GM23248 (cell line): ENCODE measurements around the gene ALPK3. TPM values are rescaled to one million over a fixed set of nuclear protein-coding genes. Genes with fewer than 3 reads are reported as not detected.
A peak's percentile ranks its signal among the peaks of the same experiment; 100 is the strongest.

ENCODE experiments used
- DNase-seq: peaks from one replicate; pipeline ENCODE4 v3.0.0-alpha.2; 2015
- H2AFZ ChIP-seq: fragments of 200-600 bp; sonication (generic); 2 replicates; pipeline ENCODE4 v1.6.1; 2016; ENCODE audit warnings: antibody characterized with exemption
- H3F3A ChIP-seq: fragments of 200-600 bp; sonication (generic); 2 replicates; pipeline ENCODE4 v1.6.1; 2016; ENCODE audit warnings: mild to moderate bottlenecking, antibody characterized with exemption, mixed run types; ENCODE audit not compliant: insufficient read depth
- H3K27ac ChIP-seq: fragments of 200-600 bp; sonication (generic); 2 replicates; pipeline ENCODE4 v1.5.1; 2016; ENCODE audit warnings: mild to moderate bottlenecking
- H3K27me3 ChIP-seq: fragments of 200-600 bp; sonication (generic); replicated peaks from 2 replicates; pipeline ENCODE4 v1.6.1; 2016; ENCODE audit warnings: mild to moderate bottlenecking; ENCODE audit not compliant: insufficient read depth
- H3K36me3 ChIP-seq: fragments of 200-600 bp; sonication (generic); 2 replicates; pipeline ENCODE4 v1.6.1; 2016; ENCODE audit warnings: low read depth, mild to moderate bottlenecking
- H3K4me1 ChIP-seq: fragments of 200-600 bp; sonication (generic); 2 replicates; pipeline ENCODE4 v1.6.1; 2016; ENCODE audit warnings: mild to moderate bottlenecking; ENCODE audit not compliant: insufficient read depth
- H3K4me2 ChIP-seq: fragments of 200-600 bp; sonication (generic); one replicate; pipeline ENCODE4 v1.6.1; 2016; ENCODE audit warnings: mild to moderate bottlenecking; ENCODE audit not compliant: unreplicated experiment
- H3K4me3 ChIP-seq: fragments of 200-600 bp; sonication (generic); 2 replicates; pipeline ENCODE4 v1.5.1; 2016; ENCODE audit warnings: mild to moderate bottlenecking
- H3K79me2 ChIP-seq: fragments of 200-600 bp; sonication (generic); 2 replicates; pipeline ENCODE4 v1.6.1; 2016; ENCODE audit warnings: mild to moderate bottlenecking; ENCODE audit not compliant: insufficient read depth
- H3K9ac ChIP-seq: fragments of 200-600 bp; sonication (generic); 2 replicates; pipeline ENCODE4 v1.6.1; 2016; ENCODE audit warnings: mild to moderate bottlenecking
- H3K9me2 ChIP-seq: fragments of 200-600 bp; sonication (generic); 2 replicates; pipeline ENCODE4 v1.6.1; 2016; ENCODE audit warnings: mixed run types, mild to moderate bottlenecking, moderate library complexity; ENCODE audit not compliant: insufficient read depth
- H3K9me3 ChIP-seq: fragments of 200-600 bp; sonication (generic); one replicate; pipeline ENCODE4 v1.6.1; 2017; ENCODE audit warnings: low read depth
- H4K20me1 ChIP-seq: fragments of 200-600 bp; sonication (generic); 2 replicates; pipeline ENCODE4 v1.6.0; 2016; ENCODE audit not compliant: insufficient read depth
- EZH2 ChIP-seq: fragments of 200-600 bp; sonication (generic); IDR thresholded peaks from 2 replicates; pipeline ENCODE4 v1.6.1; 2018; ENCODE audit warnings: antibody characterized with exemption, mild to moderate bottlenecking; ENCODE audit not compliant: insufficient read depth, poor library complexity, severe bottlenecking
- EZH2phosphoT487 ChIP-seq: fragments of 200-600 bp; sonication (generic); IDR thresholded peaks from 2 replicates; pipeline ENCODE4 v1.6.1; 2018; ENCODE audit warnings: antibody characterized with exemption, moderate library complexity, mild to moderate bottlenecking, low read depth; ENCODE audit not compliant: insufficient read depth
- WGBS, 2 experiments: methylation state at CpG; one replicate each; pipeline ENCODE4 v1.1.6; 2015 to 2017; ENCODE audit warnings: low lambda C conversion rate in 2 of 2, low coverage in 1 of 2; ENCODE audit errors: missing lambda C conversion rate in 2 of 2; 5-methylcytosine and 5-hydroxymethylcytosine counted together
- in situ Hi-C: fragments of 300-500 bp; cut with MboI; formaldehyde crosslinking; loops from 2 replicates; pipeline ENCODE4 v1.15.0; 2020
- polyA plus RNA-seq: library from polyadenylated mRNA; unstranded; fragments of >200 nt; fragmentation: Nextera tagmentation; extraction: Ambion mirVana; gene quantifications from 2 replicates; pipeline ENCODE4 v1.2.1, GENCODE V29; 2016
- total RNA-seq: library from RNA; depleted of rRNA; stranded (reverse); fragments of >200 nt; shearing (Covaris generic); gene quantifications from 2 replicates; pipeline ENCODE4 v1.2.3, GENCODE V29; 2014

ALPK3 gene
- total and polyA plus RNA-seq, 2 experiments from 2014 or later: 5.0 TPM; not detected in 1

DNA sequence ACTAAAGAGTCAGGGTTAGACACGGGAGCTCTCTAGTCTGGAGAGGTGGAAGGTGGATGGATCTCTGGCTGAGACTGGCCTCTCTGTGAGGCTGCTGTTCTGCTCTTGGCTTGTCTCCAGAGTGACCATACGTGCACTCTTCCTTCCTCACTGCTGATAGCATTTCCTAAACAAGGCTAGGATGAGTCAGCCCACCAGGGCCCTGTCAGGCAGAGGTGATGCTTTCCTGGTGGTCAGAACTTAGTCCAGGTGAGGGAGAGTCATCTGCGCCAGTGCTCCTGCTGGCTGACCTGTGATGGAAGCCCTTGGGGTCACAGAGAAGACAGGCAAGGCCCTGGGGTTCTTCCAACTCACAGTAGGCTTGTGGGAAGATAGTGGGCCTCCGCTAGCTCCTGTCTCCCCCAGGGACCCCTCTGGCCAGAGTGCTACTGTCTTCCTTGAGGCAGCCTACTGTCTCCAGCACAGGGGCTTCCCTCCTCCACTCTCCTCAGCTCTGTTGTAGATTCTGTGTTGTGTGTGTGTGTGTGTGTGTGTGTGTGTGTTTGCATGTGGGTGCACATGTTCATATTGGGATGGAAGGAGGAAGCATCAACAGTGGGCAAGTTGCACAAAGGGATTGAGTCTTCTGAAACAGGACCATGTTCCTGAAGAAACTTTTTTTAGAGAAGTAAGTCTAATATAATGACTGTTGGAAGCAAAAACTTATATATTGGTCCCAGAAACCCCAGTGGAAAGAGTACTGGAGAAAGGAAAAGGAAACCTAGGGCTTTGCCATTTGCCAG, 16.5 kb downstream of the ALPK3 start:
- TF ChIP-seq EZH2phosphoT487 (no peak), EZH2 (no peak)
- H3K79me2 ChIP-seq: no peaks in the 10 kb centered on the region
- no peaks in the 10 kb centered on the region for H4K20me1 ChIP-seq
- no peak overlapping the region for H3K27ac ChIP-seq
- in situ Hi-C loops: no loop called here
- no peak overlapping the region for H2AFZ ChIP-seq
- no peaks in the 10 kb centered on the region for H3K9me2 ChIP-seq
- H3K27me3 ChIP-seq: no peaks in the 10 kb centered on the region
- no peak overlapping the region for H3K9ac ChIP-seq
- DNase-seq: peak; percentile 46
- WGBS, 2 experiments: 46 to 55% methylated on average over 3 to 4 of the region's 4 CpGs
- no peaks in the 10 kb centered on the region for H3K9me3 ChIP-seq
- H3K4me1 ChIP-seq: no peaks in the 10 kb centered on the region
- no peaks in the 10 kb centered on the region for H3K36me3 ChIP-seq
- H3K4me3 ChIP-seq: no peak overlapping the region
- H3K4me2 ChIP-seq: no peak overlapping the region
- H3F3A ChIP-seq: no peaks in the 10 kb centered on the region

DNA sequence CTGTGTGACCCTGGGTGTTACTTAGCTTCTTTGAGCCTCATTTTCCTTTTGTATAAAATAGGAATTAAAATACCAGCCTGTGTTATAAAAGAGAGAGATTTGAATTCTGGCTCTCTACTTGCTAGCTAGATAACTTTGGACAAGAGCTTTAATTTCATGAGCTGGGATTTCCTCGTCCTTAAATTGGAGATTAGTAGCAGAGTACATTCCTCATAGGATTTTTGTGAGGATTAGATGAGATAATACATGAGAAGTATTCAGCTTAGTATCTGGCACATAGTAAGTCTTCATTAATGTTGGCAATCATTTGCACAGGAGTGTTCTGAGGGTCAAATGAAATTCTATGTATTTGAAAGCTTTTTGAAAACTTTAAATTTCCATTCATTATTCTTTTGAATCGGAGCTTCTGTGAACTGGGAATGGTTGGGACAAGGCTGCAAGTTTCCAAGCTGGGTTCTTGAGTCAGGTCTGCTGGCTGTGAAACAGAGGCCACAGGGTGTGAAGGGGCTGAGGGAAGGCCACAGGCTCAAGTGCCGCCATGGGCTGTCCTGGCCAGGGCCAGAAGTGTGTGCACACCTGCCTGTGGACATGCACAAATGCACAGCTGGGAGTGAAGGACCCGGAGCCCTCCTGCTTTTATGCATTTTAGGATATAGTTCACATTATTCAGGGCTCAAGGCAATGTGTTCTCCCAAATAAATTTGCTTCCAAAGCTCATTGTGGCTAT, 17.2 kb downstream of the ALPK3 start:
- no peak for DNase-seq
- Histone ChIP-seq H3K36me3 (no peaks in the 10 kb centered on the region), H3K4me1 (no peaks in the 10 kb centered on the region), H3F3A (no peaks in the 10 kb centered on the region), H3K79me2 (no peaks in the 10 kb centered on the region), H4K20me1 (no peaks in the 10 kb centered on the region), H3K27me3 (no peaks in the 10 kb centered on the region), H3K4me3 (no peak overlapping the region), H3K27ac (no peak overlapping the region), H3K9me2 (no peaks in the 10 kb centered on the region), H2AFZ (no peak overlapping the region), H3K9me3 (no peaks in the 10 kb centered on the region), H3K4me2 (no peak overlapping the region), H3K9ac (no peak overlapping the region)
- WGBS, 2 experiments: 83 to 92% methylated on average over 4 of the region's 4 CpGs
- in situ Hi-C loops: no loop called here
- TF ChIP-seq EZH2phosphoT487 (no peak), EZH2 (no peak)

DNA sequence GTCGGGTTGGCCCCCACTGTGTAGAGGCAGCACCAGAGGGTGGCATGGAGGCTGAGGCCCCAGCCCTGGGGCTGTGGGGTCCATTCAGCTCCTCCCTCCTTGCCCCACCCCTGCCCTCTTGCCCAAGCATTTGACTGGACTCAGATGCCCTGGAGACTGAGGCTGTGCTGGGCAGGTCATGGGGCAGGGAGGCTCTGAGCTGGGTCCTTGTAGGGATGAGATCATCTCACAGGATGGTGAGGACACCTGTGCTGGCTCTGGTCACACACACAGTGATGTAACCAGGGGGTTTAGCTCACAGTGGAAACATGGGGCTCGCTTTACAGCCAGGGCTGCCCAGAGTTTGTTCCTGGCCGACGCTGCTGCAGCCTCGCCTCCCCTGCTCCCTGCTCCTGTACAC, 17.8 kb downstream of the ALPK3 start:
- no peak overlapping the region for H3K9ac ChIP-seq
- H3K4me3 ChIP-seq: no peak overlapping the region
- no peaks in the 10 kb centered on the region for H3K79me2 ChIP-seq
- no peak overlapping the region for H3K4me2 ChIP-seq
- no peak overlapping the region for H3K27ac ChIP-seq
- H2AFZ ChIP-seq: no peak overlapping the region
- H3K36me3 ChIP-seq: no peaks in the 10 kb centered on the region
- no peaks in the 10 kb centered on the region for H3K9me2 ChIP-seq
- 86 to 93% methylated on average over 5 of the region's 5 CpGs for WGBS, 2 experiments
- H3K4me1 ChIP-seq: no peaks in the 10 kb centered on the region
- H3K9me3 ChIP-seq: no peaks in the 10 kb centered on the region
- no peaks in the 10 kb centered on the region for H4K20me1 ChIP-seq
- no peak for TF ChIP-seq EZH2
- no peak for TF ChIP-seq EZH2phosphoT487
- in situ Hi-C loops: no loop called here
- H3F3A ChIP-seq: no peaks in the 10 kb centered on the region
- no peaks in the 10 kb centered on the region for H3K27me3 ChIP-seq
- DNase-seq: no peak

DNA sequence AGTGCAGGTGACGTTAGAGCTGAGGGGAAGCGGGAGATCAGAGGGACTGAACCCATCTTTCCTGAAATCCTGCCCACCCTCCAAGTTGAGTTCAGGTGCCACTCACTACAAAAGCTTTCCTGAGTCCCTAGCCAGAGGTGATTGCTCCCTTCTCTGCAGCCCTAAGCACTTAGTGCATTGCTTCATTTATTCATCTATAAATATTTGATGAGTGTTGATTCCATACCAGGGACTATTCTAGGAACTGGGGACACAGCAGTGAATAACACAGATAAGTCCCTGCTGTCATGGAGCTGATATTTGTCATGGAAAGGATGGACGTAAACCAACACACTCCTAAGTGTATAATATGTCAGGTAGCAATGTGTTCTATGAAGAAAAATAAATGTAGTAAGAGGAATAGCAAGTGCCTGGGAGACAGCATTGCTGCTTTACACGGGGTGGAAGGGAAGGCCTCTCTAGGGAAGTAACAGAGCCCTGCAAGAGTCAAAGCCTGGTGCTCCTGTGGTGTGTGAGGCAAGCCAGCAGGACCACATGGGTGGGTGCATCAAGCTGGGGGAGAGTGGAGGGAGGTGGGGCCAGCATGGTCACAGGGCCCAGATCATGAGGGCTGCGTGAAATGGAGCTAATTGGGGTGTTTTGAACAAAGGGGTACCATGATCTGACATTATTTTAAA, 18.6 kb downstream of the ALPK3 start:
- H3K9me2 ChIP-seq: no peaks in the 10 kb centered on the region
- DNase-seq: no peak
- no peak overlapping the region for H3K4me3 ChIP-seq
- H3K9ac ChIP-seq: no peak overlapping the region
- in situ Hi-C loops: no loop called here
- no peak overlapping the region for H3K4me2 ChIP-seq
- no peak overlapping the region for H2AFZ ChIP-seq
- peaks cover 5% of the 10 kb centered on the region; the same call in 1 of the 2 replicates for H3K4me1 ChIP-seq
- no peaks in the 10 kb centered on the region for H3K36me3 ChIP-seq
- H3K27ac ChIP-seq: no peak overlapping the region
- no peaks in the 10 kb centered on the region for H3K79me2 ChIP-seq
- WGBS, 2 experiments: 62 to 66% methylated on average over 5 of the region's 5 CpGs
- H3K9me3 ChIP-seq: no peaks in the 10 kb centered on the region
- H4K20me1 ChIP-seq: no peaks in the 10 kb centered on the region
- H3K27me3 ChIP-seq: no peaks in the 10 kb centered on the region
- no peaks in the 10 kb centered on the region for H3F3A ChIP-seq
- TF ChIP-seq EZH2: no peak
- TF ChIP-seq EZH2phosphoT487: no peak
